HEK293 (cell line): ENCODE measurements around the gene KLHDC3.

Experiments used
- ZIC2 ChIP-seq: fragments of 450-650 bp; formaldehyde crosslinking; IDR thresholded peaks from 2 replicates; pipeline ENCODE4 v1.5.1; 2016; ENCODE audit warnings: missing biosample characterization, missing genetic modification characterization
- ZNF571 ChIP-seq: fragments of 450-650 bp; formaldehyde crosslinking; IDR thresholded peaks from 2 replicates; pipeline ENCODE4 v1.5.0; 2017; ENCODE audit warnings: missing biosample characterization, missing genetic modification characterization
- TF ChIP-seq, protein P1 (sequence below): fragments of 450-650 bp; formaldehyde crosslinking; IDR thresholded peaks from 2 replicates; pipeline ENCODE4 v1.5.1; 2017; ENCODE audit warnings: missing biosample characterization, mild to moderate bottlenecking, missing genetic modification characterization, moderate library complexity

DNA sequence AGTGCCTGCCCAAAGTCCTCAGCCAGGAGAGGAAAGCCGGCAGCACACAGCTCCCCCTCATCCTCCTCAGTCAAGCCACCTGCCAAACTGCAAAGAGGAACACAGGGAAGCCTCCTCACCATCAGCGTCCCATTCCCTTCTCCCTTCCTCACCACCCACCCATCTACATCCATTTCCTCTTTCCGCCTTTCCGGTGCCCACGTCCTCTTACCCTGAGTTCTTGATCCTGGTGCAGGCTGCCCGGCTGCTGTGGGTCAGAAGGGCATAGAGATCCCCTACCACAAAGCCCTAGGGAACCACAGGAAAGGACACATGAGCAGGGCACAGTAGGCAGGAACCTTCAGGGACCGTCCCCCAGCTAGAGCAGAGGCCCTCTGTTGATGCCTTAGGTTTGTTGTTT is 47.5 kb upstream of the KLHDC3 start:
- TF ChIP-seq ZIC2 (tag by site-specific recombination) (no peak), ZNF571 (tag by site-specific recombination) (no peak)
- TF ChIP-seq, protein P1, sequence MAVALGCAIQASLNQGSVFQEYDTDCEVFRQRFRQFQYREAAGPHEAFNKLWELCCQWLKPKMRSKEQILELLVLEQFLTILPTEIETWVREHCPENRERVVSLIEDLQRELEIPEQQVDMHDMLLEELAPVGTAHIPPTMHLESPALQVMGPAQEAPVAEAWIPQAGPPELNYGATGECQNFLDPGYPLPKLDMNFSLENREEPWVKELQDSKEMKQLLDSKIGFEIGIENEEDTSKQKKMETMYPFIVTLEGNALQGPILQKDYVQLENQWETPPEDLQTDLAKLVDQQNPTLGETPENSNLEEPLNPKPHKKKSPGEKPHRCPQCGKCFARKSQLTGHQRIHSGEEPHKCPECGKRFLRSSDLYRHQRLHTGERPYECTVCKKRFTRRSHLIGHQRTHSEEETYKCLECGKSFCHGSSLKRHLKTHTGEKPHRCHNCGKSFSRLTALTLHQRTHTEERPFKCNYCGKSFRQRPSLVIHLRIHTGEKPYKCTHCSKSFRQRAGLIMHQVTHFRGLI (tag by site-specific recombination), result no peak
